ENCODE results near the gene FEZ2.

DNA sequence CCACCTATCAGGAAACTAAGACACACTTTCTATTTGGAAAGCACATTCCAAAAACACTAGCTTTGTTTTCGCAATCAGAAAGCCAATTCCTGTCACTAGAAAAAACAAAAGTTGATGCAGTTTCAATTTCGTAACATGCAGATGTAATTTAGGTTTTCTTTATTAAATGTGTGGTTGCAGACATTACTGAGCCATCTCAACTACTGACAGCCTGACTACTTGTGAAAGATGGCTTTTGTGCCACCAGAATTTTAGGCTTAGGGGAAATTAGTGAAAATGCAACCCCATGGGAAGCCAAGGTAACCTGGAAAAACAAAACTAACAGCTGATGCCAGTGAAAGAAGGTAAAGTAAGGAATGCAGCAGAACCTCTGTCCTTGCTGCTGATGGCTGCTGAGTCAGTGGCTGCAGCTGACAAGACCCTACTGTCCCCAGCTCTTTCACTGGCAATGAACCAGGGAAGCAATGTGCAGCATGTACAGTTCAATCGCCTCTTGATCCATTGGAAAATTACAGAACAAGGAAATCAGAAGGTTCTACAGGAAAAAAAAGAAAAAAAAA, 34.9 kb downstream of the FEZ2 start:
- TF ChIP-seq POLR2AphosphoS5 (IDR thresholded peaks at IDR 0.05) (no peak), POLR2A (IDR thresholded peaks at IDR 0.05) (no peak)
- TF ChIP-seq, protein P1, sequence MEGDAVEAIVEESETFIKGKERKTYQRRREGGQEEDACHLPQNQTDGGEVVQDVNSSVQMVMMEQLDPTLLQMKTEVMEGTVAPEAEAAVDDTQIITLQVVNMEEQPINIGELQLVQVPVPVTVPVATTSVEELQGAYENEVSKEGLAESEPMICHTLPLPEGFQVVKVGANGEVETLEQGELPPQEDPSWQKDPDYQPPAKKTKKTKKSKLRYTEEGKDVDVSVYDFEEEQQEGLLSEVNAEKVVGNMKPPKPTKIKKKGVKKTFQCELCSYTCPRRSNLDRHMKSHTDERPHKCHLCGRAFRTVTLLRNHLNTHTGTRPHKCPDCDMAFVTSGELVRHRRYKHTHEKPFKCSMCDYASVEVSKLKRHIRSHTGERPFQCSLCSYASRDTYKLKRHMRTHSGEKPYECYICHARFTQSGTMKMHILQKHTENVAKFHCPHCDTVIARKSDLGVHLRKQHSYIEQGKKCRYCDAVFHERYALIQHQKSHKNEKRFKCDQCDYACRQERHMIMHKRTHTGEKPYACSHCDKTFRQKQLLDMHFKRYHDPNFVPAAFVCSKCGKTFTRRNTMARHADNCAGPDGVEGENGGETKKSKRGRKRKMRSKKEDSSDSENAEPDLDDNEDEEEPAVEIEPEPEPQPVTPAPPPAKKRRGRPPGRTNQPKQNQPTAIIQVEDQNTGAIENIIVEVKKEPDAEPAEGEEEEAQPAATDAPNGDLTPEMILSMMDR (IDR thresholded peaks at IDR 0.05): no peak
